Panc1 (cell line): Measurements from ENCODE around the gene PLCB4. TPM values are rescaled to one million over a fixed set of nuclear protein-coding genes. Genes with fewer than 3 reads are reported as not detected.

Source experiments
- ATAC-seq: fragments of 200-7000 bp; cut with Tn5 transposase; 2 replicates; pipeline ENCODE4 v1.9.1; 2020; ENCODE audit warnings: mild to moderate bottlenecking, moderate library complexity
- BruUV-seq: library from RNA; stranded (reverse); fragments of 400-500 nt; replicated peaks from 2 replicates; lab custom pipeline; 2021; lab: Mats Ljungman, UMichigan
- CTCF ChIA-PET: fragments of 300-600 bp; sonication (Branson Sonifier 250); formaldehyde crosslinking; loops from one replicate; lab custom pipeline; 2022; ENCODE audit warnings: antibody characterized with exemption; lab: Charles Lee
- POLR2A ChIA-PET: fragments of 300-600 bp; sonication (Branson Sonifier 250); formaldehyde crosslinking; loops from one replicate; lab custom pipeline; 2022; ENCODE audit warnings: antibody characterized with exemption; lab: Charles Lee
- DNase-seq: peaks from one replicate; pipeline ENCODE4 v3.0.0-alpha.2; 2010; ENCODE audit warnings: low read depth, low spot score
- H3K27ac ChIP-seq: 2 replicates; pipeline ENCODE4 v1.5.1; 2011; ENCODE audit warnings: mild to moderate bottlenecking, low read length, inconsistent platforms
- H3K27me3 ChIP-seq: fragments of 200-500 bp; sonication (Bioruptor generic); 2 replicates; pipeline ENCODE4 v1.6.0; 2014; ENCODE audit warnings: low read length, inconsistent platforms; ENCODE audit not compliant: control insufficient read depth, insufficient read depth
- H3K36me3 ChIP-seq: fragments of 200-500 bp; sonication (Bioruptor generic); 2 replicates; pipeline ENCODE4 v1.5.1; 2014; ENCODE audit warnings: inconsistent platforms, mild to moderate bottlenecking, low read length, moderate library complexity; ENCODE audit not compliant: control insufficient read depth, insufficient read depth
- H3K4me1 ChIP-seq: 2 replicates; pipeline ENCODE4 v1.5.1; 2011; ENCODE audit warnings: inconsistent platforms, mild to moderate bottlenecking, low read length, moderate library complexity; ENCODE audit not compliant: control insufficient read depth, insufficient read depth
- H3K4me3 ChIP-seq, 2 experiments: 2 replicates each; pipeline ENCODE4 v1.5.1; 2011 to 2012; ENCODE audit warnings: low read depth in 2 of 2, low read length in 2 of 2, mild to moderate bottlenecking in 2 of 2, inconsistent platforms in 1 of 2, moderate library complexity in 1 of 2
- H3K9me3 ChIP-seq: fragments of 200-500 bp; sonication (Bioruptor generic); 2 replicates; pipeline ENCODE4 v1.5.1; 2014; ENCODE audit warnings: low read depth, mild to moderate bottlenecking, inconsistent platforms, low read length, moderate library complexity; ENCODE audit not compliant: control insufficient read depth, insufficient read depth
- CTCF ChIP-seq: fragments of 450-650 bp; IDR thresholded peaks from 2 replicates; pipeline ENCODE4 v1.5.1; 2017; ENCODE audit warnings: mild to moderate bottlenecking
- POLR2AphosphoS5 ChIP-seq: IDR thresholded peaks from 2 replicates; pipeline ENCODE4 v1.6.1; 2012; ENCODE audit warnings: mild to moderate bottlenecking, low read depth, low read length, moderate library complexity
- REST ChIP-seq, 2 experiments: IDR thresholded peaks; 2 replicates each; pipeline ENCODE4 v1.6.1; 2011 to 2012; ENCODE audit warnings: low read depth in 2 of 2, control low read depth in 1 of 2, low read length in 1 of 2, mild to moderate bottlenecking in 1 of 2, moderate library complexity in 1 of 2; ENCODE audit not compliant: insufficient read depth in 1 of 2
- SIN3A ChIP-seq: IDR thresholded peaks from 2 replicates; pipeline ENCODE4 v1.6.1; 2012; ENCODE audit warnings: low read depth, mild to moderate bottlenecking, low read length, moderate library complexity, borderline replicate concordance; ENCODE audit not compliant: insufficient read depth
- TCF7L2 ChIP-seq: IDR thresholded peaks from 2 replicates; pipeline ENCODE4 v1.6.1; 2011; ENCODE audit warnings: mild to moderate bottlenecking, low read depth, low read length, inconsistent platforms
- in situ Hi-C: cut with HindIII; loops from 2 replicates; pipeline ENCODE4 v1.10.0; 2016; ENCODE audit warnings: low sequenced_read_pairs, low pct_unique_long_range_greater_than_20kb
- intact Hi-C: fragments of 100-400 bp; cut with micrococcal nuclease; formaldehyde crosslinking; loops from one replicate; pipeline ENCODE4 v1.10.0; 2022; ENCODE audit not compliant: unreplicated experiment
- total RNA-seq: library from RNA; stranded (reverse); gene quantifications from one replicate; pipeline ENCODE4 v1.2.1, GENCODE V29; 2021; ENCODE audit not compliant: unreplicated experiment

PLCB4 gene
- total RNA-seq, 1 experiment from 2014 or later = 1.5 TPM

GRCh38 chr20:9417665-9418064 lies 348.8 kb downstream of the PLCB4 start:
- no peak overlapping the region for H3K27ac ChIP-seq
- CTCF ChIA-PET = no interaction called here

GRCh38 chr20:9422321-9423057 lies 353.6 kb downstream of the PLCB4 start:
- intact Hi-C loops = no loop called here
- ChIA-PET CTCF (no interaction called here), POLR2A (no interaction called here)
- H3K27me3 ChIP-seq = no peaks in the 10 kb centered on the region
- H3K9me3 ChIP-seq = no peaks in the 10 kb centered on the region
- BruUV-seq = no TSS peak
- H3K36me3 ChIP-seq = no peaks in the 10 kb centered on the region
- H3K4me3 ChIP-seq = no peak overlapping the region
- DNase-seq (no peak), ATAC-seq (no peak)
- in situ Hi-C loops = no loop called here
- H3K27ac ChIP-seq = no peak overlapping the region
- no peak for TF ChIP-seq CTCF
- no peak for TF ChIP-seq REST (IDR thresholded peaks at IDR 0.05; ENCODE audit: insufficient read depth in 1 of 2, low read depth in 2 of 2, low read length in 1 of 2)
- TF ChIP-seq POLR2AphosphoS5 = no peak
- no peak for TF ChIP-seq TCF7L2
- no peak for TF ChIP-seq SIN3A
- no peaks in the 10 kb centered on the region for H3K4me1 ChIP-seq

More at GRCh38 chr20:9417665-9418064, 348.8 kb downstream of the PLCB4 start:
- no peak for TF ChIP-seq CTCF
- no peak for TF ChIP-seq SIN3A
- no peak for TF ChIP-seq TCF7L2
- TF ChIP-seq POLR2AphosphoS5 = no peak
- no peak for TF ChIP-seq REST (IDR thresholded peaks at IDR 0.05; ENCODE audit: insufficient read depth in 1 of 2, low read depth in 2 of 2, low read length in 1 of 2)
- no peak overlapping the region for H3K4me3 ChIP-seq
- no peaks in the 10 kb centered on the region for H3K4me1 ChIP-seq
- POLR2A ChIA-PET = no interaction called here
- intact Hi-C loops = no loop called here
- DNase-seq (no peak), ATAC-seq (no peak)
- H3K36me3 ChIP-seq = no peaks in the 10 kb centered on the region
- no peaks in the 10 kb centered on the region for H3K9me3 ChIP-seq
- in situ Hi-C loops = no loop called here
- H3K27me3 ChIP-seq = no peaks in the 10 kb centered on the region
- BruUV-seq = no TSS peak
